GM18907 (cell line): ENCODE results near the gene YBEY.
"Not testable (repeated sequence)": the region's sequence is repeated elsewhere in the genome, so short reads cannot be mapped to it uniquely, and the experiment has no call there.

Source experiments
- ATAC-seq: cut with Tn5 transposase; IDR thresholded peaks from one replicate; pipeline ENCODE4 v1.9.1; 2021; ENCODE audit warnings: mild to moderate bottlenecking, moderate library complexity; ENCODE audit not compliant: unreplicated experiment

YBEY gene, protein sequence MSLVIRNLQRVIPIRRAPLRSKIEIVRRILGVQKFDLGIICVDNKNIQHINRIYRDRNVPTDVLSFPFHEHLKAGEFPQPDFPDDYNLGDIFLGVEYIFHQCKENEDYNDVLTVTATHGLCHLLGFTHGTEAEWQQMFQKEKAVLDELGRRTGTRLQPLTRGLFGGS

DNA sequence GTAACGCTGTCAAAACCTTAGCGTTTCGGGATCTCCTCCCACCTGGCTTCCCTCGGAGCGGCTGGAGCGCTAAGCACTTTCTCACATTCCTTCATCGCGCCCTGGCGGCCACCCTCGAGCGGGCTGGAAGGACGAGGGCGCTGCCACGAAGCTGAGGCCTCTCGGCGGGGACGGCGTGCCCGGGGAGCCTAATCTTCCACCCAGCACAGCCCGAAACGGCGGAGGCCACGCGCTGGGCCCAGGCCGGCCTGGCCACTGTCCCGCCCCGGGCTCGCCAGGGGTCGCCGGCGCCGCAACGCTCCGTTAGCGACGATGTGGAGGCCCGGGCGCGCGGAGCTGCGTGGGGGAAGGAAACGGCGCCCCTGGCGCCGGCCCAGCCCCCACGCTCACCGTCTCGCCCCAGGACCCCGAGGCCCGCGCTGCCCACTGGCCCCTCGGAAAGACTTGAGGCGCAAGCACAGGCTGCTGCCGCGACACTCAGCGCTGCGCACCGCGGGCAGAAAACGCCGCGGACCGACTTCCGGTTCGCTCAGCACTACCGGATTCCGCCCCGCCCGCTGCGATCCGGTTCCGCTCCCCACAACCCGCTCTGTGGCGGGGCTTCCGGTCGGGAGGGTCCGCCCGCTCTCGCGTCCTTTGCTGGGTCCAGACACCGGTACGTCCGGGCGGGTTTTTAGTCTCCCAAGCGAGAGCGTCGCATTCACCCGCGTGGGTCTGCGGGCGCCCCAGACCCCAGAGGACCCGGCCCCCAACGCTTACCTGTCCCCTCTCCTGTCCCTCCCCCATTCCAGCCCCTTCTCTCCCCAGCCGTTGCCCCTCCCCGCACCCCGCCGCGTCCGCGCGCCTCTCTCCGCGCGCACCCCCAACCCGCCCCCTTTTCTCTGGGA, at the start of gene YBEY:
YBEY (plus strand) TSS at position 582 of the 887 bp plus-strand sequence. CDS start 572 bp downstream, outside the sequence.
- peak; percentile 83 for ATAC-seq

DNA sequence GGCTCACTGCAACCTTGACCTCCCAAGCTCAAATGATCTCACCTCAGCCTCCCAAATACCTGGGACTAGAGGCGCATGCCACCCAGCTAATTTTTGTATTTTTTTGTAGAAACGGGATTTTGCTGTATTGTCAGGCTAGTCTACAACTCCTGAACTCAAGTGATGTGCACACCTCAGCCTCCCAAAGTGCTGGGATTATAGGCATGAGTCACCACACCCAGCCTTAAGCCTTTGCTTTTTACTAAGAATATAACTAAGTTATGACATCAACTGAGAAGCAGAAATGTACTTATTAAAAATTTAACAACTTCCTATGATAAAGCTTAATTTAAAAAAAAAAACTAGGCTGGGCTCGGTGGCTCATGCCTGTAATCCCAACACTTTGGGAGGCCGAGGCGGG, 48.7 kb upstream of the YBEY start:
- no peak for ATAC-seq

DNA sequence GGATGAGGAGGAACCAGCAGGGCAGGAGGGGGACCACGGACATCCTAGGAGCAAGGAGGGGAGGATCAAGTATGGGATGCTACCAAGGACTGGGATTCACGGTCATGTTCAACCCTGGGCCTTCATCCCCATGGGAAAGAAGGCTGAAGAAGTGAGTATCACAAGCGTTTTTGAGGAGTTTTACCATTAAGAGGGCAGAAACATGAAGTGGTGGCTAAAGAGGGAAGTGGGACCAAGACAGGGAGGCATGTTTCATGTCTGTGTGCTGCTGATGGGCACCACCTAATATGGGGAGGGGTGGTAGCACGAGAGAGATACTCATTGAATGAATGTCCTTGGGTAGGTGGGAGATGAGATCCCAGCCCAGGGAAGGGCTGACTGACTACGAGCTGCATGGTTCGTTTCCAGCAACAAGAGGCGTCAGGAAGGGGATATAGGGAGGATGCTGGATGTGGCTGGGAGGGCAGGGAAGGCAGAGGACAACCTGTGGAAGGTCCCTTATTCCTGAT, 46.3 kb upstream of the YBEY start:
- ATAC-seq, result no peak

DNA sequence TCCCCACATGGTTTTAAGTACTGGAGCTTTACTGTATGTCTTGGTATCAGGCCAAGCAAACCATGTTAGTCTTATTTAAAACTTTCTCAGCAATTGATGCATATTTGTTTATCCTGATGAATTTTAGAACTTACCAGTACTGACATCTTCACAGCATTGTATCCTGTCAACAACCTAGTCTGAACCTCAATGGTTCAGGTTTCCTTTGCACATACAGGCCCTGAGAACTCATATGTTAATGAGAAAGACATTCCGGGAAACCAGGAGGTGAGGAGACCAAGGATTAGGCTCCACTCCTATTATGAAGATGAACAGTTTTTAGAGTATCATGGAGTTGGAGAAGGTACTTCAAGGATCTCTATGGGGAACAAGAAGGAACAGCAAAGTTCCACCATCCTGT, 44.6 kb upstream of the YBEY start:
- not testable (repeated sequence) for ATAC-seq

DNA sequence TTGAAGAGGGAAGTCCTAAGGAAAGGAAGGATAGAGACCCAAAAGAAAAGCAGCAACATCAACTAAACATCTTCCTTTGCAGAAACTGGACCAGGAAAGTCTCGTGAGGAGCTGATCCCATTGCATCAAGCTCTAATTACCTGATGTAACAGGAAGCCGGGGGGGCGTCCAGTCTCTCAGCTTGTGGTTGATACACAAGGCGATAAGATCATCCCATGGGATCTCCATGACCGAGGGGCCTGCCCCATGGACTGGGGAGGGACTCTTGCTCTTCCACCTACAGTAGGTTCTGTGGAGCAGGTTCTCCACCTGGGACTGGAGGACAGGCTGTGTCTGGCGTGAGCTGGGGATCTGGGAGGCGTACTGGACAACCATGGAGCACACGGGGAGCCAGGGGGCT, 42.8 kb upstream of the YBEY start:
- ATAC-seq, result no peak

DNA sequence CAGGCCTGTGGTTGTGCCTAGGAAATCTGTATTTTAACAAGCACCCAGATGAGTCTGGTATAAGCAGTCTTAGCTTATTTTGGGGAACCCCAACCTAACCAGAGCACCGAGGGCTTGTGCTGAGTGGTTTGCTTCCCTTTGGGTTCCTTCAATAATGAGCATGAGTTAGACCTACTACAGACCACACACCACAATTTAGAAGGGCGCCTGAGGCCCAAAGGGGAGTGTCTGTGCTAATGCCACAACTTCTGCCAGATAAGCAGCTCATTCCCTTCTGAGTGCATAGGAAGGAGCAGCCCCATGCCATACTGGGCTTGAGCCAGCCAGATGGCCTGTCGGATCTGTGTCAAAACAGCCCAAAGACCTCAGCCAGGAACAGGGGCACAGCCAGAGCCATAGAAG, 42.2 kb upstream of the YBEY start:
- ATAC-seq, result no peak

DNA sequence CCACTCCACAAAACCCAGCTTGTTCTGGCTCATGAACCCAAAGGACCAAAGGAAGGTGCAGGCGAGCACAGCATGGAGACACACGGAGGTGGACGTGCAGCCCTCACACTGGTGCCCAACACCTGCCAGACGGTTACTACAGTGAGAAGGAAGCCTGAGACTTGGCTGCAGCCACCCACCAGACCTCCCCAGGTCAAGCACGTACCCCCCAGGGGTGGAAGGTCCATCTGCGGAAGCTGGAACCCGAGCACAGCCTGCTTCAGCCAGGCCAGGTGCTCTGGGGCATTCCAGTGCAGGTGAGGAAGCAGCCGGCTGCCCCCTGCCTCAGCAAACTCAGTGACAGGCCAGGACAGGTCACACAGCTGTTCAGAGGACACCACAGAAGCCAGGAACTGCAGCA, 41.5 kb upstream of the YBEY start:
- ATAC-seq, result no peak

DNA sequence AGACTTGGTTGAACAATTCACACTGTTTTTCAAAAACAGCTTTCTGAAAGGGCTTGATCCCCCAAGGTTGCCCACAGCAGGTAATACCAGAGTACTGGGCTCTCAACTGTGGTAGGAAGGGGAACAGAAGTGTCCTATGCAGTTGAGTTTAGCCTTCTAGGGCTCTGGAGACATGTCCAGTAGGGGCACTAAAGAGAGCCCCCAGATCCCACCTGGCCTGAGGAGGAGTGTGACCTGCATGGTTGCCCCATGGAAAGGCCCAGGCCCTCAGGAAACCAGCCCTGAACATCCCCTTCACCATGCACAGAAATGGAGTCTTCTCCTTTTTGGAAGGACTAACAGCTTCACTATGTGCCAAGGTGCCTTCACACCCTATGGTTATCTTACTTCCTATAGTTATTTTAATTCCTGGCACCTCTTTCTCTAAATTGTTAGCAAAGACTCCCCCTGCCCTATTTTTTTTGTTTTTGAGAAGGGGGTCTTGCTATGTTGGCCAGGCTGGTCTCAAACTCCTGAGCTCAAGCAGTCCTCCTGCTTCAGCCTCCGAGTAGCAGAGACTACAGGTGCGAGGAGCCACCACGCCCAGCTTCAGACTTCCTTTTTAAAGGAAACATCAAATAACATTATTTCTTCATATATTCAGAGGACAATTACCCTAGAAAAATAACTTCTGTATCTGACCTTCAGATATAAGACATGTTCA, 40.8 kb upstream of the YBEY start:
- no peak for ATAC-seq

DNA sequence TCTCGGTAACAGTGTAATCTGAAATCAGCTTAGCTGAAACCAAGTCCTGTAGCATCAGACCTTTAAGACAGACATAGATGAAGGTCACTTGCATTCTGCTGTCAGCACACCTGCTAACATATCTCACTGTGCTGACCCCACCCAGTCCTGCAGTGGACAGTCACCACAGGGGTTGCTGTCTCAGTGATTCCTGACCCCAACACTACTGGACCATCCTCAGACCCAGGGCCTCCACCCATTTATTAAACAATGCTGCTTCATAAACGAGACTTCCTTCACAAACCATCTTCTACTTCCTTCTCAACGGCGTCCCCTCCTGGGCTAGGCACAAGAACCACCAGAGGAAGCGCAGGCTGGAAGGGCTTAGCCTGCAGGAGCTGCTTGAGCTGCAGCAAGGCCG, 39.8 kb upstream of the YBEY start:
- ATAC-seq, result no peak

DNA sequence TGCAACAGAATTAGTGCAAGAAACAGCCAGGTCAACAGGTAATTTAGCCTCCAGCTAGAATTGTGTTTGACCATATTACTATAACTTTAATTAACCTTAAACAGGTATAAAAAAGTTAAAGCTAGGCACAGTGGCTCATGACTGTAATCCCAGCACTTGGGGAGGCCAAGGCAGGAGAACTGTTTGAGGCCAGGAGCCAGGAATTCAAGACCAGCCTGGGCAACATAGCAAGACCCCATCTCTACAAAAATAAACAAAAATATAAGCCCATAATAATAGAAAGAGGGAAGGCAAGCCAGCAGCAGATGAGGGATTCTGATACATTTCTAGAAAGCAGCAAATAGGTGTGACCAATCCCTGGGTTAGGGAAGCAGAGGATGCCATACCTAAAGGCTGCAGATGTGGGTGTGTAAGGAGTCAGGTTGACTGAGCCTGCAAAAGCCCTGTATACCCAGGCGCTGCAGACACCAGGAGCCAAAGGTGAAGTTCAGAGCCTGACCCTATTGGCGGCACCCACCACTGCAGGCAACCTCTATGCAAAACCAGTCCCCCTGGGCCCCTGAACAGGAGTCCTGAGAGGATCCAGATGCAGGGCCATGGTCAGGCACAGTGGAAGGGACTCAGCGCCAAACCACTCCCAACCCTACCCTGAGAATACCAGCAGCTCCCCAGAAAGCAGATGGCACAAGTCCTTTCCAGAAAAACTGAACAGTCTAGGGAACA, 38.3 kb upstream of the YBEY start:
- ATAC-seq, result no peak

DNA sequence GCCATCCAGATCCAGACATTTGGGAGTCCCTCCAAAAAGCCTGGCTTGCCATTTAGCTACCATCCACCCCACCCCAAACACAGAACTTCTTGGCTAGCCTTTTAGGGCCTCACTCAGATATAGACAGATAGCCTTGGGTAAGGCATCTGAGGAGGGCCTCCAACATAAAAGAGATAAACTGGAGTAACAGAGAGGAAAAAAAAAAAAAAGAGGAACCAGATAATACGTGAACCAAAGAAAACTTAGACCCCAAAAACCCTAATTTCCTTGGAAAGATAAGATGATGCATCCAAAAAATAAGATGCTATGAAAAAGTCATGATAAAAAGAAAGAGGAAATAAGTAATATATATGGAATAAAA, 37.7 kb upstream of the YBEY start:
- no peak for ATAC-seq

DNA sequence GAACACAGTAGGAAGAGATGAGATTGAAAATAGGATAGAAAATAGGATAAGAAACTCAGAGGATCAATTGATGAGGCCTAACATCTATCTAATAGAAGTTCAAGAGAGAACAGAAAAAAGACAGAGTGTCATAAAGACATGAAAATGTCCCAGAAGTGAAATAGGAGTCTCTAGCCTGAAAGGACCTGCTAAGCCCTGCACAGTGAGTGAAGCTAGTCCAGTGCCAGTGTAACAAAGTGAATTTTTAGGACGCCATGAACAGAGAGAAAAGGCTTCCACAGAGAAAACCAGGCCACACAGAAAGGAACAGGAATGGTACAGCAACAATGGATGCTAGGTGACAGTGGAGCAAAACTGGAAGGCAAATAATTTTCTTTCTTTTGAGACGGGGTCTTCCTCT, 37.3 kb upstream of the YBEY start:
- ATAC-seq, result no peak

DNA sequence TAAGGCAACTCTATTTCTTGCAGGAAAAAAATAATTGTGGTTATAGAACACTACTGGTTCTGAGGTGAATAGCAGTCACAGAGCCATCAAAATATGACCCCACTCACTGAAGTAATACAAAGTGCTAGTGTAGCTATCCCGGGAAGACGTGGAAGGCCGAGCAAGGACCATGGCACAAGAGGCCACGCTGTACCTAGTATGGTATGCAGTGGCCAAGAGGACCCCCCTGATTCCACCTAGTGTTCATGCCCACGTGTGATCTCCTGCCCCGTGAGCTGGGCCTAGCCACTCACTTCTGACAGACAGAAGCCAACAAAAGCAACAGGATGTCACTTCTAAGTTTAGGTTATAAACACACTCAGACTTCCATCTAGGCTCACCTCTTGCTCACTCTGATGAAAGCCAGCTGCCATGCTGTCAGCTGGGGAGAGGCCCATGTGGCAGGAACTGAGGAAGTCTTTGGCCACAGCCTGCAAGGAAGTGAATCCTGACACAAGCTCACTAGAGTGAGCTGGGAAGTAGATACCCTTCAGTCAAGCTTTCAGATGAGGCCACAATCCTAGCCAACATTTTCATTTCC, 35.9 kb upstream of the YBEY start:
- ATAC-seq, result no peak

DNA sequence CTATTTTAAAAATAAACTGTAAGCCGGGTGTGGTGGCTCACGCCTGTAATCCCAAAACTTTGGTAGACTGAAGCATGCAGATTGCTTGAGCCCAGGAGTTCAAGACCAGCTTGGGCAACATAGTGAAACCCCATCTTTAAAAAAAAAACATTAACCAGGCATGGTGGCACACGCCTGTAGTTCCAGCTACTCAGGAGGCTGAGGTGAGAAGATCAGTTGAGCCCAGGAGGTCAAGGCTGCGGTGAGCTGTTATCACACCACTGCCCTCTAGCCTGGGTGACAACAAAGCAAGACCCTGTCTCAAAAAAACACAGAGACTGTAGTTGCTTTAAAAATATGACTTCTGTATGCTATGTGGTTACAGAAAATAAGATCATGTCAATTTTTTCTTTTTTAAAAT, 33.3 kb upstream of the YBEY start:
- no peak for ATAC-seq

DNA sequence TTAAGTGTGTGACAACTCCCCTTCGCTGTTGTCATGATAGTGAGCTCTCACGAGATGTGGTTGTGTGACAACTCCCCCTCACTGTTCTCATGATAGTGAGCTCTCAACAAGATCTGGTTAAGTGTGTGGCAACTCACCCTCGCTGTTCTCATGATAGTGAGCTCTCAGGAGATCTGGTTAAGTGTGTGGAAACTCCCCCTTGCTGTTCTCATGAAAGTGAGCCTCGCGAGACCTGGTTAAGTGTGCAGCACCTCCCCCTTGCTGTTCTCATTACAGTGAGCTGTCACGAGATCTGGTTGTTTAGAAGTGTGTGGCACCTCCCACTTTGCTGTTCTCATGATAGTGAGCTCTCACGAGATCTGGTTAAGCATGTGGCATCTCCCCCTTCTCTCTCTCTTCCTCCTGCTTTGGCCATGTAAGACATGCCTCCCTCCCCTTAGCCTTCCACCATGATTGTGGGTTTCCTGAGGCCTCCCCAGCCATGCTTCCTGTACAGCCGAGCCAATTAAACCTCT, 32.5 kb upstream of the YBEY start:
- peak; percentile 68 for ATAC-seq

DNA sequence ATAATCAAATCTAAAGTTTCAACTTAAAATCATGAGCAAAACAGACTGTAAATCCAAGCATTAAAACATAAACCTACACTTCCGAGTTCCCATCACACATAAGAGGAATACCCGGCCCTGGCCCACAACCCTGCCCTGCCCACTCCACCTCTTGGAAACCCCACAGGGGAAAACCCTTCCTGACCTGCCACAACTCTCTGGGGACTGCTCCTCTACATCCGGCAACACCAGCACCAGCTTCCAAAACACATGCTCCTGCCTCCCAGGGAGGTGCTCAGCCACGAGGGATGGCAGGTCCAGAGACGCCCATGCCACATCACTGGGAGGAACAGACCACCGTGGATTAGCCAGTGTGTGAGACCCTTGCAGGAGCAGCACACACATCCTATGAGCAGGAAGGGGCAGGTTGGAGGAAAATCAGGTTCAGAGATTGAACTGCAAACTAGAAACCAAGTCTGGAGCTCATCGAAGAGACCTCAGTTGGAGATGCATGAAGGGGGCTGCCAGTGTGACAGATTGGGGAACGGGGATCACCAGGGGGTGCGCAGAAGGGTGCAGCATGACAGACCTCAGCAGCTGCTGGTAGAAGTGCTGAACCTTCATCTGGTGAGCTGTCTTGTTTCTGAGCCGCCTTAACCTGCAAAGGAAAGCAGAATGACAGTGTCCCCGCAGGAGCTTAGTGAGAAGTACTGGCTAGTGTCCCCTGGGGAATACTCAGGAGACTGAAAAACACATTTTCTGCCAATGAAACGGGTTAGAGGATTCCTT, 31.8 kb upstream of the YBEY start:
- ATAC-seq, result peak; percentile 54

DNA sequence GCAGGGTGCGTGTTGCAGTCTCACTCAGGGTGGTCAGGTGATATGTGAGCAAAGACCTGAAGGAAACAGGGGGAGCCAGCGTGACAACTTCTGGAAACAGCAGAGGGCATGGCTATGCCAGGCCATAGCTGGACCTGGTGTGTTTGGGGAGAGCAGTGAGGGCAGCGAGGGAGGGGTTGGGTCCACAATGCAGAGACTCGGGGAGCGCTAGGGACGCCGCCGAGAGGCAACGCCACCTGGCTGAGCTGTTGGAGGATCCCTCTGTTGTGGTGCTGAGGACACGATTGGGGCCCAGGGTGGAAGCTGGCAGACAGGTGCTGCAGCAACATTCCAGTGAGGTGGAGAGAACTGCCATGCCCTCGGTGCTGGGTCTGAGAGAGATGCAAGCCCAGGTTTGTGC, 31.0 kb upstream of the YBEY start:
- ATAC-seq, result no peak

DNA sequence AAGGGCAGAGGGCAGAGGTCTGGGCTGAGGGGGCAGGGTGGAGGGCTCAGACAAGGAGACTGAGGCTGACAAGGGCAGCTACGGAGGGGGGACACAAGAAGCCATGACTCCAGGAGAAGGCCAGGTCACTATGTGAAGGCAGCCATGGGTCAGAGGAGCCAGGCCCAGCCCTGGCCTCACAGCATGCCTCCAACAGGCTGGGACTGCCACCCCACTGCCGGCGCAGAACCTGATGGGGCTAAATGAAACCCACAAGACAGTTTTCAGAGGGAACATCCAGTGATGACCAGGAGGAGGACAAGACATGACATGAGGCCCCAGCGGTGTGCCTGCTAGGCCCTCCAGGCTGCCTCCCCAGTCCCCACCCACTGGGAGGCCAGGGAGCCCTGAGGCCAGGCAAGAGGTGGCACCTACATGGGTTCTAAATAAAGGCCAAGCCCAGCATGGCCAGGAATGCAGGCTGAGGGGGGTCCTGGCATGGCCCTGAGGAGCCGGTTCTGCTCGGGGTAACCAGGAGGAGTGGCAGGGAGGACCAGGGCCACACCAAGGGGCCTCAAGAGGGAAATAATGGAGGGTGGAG, 30.3 kb upstream of the YBEY start:
- no peak for ATAC-seq

DNA sequence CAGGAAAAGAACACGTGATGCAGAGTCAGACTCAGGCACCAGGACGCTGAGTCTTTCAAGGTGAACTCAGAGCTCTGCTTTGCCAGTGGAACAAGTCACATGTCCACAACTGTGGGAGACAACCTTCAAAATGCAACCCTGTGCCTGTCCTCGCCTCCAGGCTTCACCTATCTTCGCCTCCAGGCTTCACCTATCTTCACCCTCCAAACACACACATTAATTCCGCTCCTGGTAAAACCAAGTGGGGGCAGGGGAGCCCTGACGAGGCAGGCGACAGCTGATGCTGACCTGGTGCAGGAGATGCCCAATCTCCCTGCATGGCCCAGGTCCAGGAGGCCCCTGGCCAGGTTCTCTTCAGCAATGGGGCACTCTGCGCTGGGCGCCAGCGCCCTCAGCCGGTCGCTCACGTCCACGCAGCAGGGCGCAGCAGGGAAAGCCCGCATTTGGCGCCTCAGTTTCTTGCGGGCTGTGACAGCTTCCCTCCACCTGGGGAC, 29.6 kb upstream of the YBEY start:
- no peak for ATAC-seq
